ENCODE results near the gene PIP4K2B. TPM values are rescaled to one million over a fixed set of nuclear protein-coding genes. Genes with fewer than 3 reads are reported as not detected.
"Not testable (repeated sequence)": the region's sequence is repeated elsewhere in the genome, so short reads cannot be mapped to it uniquely, and the experiment has no call there.

The PIP4K2B gene
- total and polyA plus RNA-seq, 2 experiments from 2014 or later, result 17.4 to 116 TPM

DNA sequence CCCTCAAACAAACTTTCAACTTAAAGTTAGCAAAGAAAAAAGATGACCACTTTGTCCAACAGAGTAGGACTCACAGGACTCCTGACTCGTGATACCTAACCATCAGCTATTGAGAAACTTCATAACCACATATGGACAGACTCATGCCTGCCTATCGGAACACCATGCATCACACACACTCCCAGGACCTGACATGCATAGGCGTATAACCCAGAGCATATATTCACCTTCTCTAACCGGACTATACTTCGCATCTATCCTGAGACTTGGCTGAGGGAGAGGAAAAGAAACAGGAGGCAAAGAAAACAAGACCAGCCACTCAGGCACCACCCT, 2.2 kb downstream of the PIP4K2B start:
- no peak overlapping the region for H3K27ac ChIP-seq
- H3K36me3 ChIP-seq, result peaks cover 10% of the 10 kb centered on the region
- peak in 1 of 2 donors; percentile 17 for DNase-seq (ENCODE audit: low read depth in 1 of 2, low spot score in 1 of 2)
- no peak overlapping the region for H3K4me3 ChIP-seq
- no peaks in the 10 kb centered on the region for H3K27me3 ChIP-seq
- TF ChIP-seq, protein P1, sequence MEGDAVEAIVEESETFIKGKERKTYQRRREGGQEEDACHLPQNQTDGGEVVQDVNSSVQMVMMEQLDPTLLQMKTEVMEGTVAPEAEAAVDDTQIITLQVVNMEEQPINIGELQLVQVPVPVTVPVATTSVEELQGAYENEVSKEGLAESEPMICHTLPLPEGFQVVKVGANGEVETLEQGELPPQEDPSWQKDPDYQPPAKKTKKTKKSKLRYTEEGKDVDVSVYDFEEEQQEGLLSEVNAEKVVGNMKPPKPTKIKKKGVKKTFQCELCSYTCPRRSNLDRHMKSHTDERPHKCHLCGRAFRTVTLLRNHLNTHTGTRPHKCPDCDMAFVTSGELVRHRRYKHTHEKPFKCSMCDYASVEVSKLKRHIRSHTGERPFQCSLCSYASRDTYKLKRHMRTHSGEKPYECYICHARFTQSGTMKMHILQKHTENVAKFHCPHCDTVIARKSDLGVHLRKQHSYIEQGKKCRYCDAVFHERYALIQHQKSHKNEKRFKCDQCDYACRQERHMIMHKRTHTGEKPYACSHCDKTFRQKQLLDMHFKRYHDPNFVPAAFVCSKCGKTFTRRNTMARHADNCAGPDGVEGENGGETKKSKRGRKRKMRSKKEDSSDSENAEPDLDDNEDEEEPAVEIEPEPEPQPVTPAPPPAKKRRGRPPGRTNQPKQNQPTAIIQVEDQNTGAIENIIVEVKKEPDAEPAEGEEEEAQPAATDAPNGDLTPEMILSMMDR (IDR thresholded peaks at IDR 0.05; ENCODE audit: low read depth, low read length), result no peak
- H3K4me1 ChIP-seq (ENCODE audit: low read depth), result peaks cover 20% of the 10 kb centered on the region
- H3K9me3 ChIP-seq (ENCODE audit: low read depth), result no peaks in the 10 kb centered on the region

DNA sequence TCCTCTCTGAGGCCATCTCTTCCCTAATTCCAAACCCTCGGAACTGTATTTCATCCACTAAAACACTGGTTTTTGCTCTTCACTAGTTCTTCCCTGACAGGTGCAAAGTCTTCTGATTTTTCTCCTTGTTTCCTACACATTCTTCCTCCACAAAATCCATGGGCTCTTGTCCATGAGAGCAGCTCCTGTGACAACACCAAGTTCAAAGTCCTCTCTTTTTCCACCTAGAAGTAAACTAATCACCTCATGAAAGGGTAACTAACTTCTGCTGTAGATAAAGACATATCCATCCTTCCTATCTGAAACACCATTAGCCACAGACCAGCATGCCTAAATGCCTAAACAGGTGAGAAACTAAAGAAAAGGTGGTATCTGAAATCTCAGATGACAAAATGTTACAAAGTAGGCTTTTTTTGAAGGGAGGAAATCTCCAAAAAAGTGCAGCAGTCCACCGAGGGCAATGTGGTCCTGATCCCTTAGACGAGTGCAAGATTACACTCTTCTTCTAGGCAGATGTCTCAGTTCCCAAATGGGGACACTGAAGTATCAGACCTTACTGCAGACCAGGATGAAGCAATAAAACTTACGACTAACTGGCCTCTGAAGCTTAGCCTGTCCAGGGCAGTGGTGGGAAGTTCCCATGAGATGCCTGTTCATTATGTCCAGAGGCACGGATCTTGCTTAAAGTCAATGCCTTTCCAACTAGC, 2.8 kb downstream of the PIP4K2B start:
- TF ChIP-seq, protein P1 (IDR thresholded peaks at IDR 0.05; ENCODE audit: low read depth, low read length), result no peak
- Histone ChIP-seq H3K4me1 (ENCODE audit: low read depth) (peaks cover 20% of the 10 kb centered on the region), H3K27me3 (no peaks in the 10 kb centered on the region), H3K9me3 (ENCODE audit: low read depth) (no peaks in the 10 kb centered on the region), H3K4me3 (no peak overlapping the region), H3K36me3 (peaks cover 6% of the 10 kb centered on the region), H3K27ac (no peak overlapping the region)
- no peak for DNase-seq (ENCODE audit: low read depth in 1 of 2, low spot score in 1 of 2)

DNA sequence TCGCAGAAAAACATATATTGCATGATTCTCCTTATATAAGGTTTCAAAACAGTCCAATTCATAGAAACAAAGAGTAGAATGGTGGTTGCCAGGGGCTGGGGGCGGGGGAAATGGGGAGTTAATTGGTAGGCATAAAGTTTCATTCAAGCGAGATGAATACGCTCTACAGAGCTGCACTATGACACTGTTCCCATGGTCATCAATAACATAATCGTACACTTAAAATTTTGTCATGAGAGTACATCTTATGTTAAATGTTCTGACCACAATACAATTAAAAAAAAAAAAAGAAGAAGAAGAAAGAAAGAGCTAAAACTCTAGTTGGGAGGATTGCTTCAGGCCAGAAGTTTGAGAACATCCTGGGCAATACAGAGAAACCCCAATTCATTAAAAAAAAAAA, 5.1 kb downstream of the PIP4K2B start:
- no peak for DNase-seq (ENCODE audit: low read depth in 1 of 2, low spot score in 1 of 2)
- Histone ChIP-seq H3K9me3 (ENCODE audit: low read depth) (no peaks in the 10 kb centered on the region), H3K4me1 (ENCODE audit: low read depth) (peaks cover 25% of the 10 kb centered on the region), H3K27me3 (no peaks in the 10 kb centered on the region), H3K4me3 (no peak overlapping the region), H3K36me3 (no peaks in the 10 kb centered on the region), H3K27ac (no peak overlapping the region)
- TF ChIP-seq, protein P1 (IDR thresholded peaks at IDR 0.05; ENCODE audit: low read depth, low read length), result no peak

DNA sequence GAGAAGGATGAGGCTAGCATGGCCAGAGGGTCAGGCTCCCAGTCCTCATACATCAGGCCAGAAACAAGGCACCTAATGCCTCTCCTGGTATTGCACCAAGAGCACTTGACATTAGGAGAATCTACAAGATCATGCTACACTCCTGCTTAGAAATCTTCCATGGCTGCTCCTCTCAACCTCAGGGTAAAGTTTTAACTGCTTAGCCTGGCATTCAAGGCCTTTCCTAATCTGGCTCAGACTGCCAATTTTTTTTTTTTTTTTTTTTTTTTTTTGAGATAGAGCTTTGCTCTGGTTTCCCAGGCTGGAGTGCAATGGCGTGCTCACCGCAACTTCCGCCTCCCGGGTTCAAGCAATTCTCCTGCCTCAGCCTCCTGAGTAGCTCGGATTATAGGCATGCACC, 8.2 kb downstream of the PIP4K2B start:
- TF ChIP-seq, protein P1 (IDR thresholded peaks at IDR 0.05; ENCODE audit: low read depth, low read length), result no peak
- H3K4me3 ChIP-seq, result no peak overlapping the region
- DNase-seq (ENCODE audit: low read depth in 1 of 2, low spot score in 1 of 2), result no peak
- no peaks in the 10 kb centered on the region for H3K27me3 ChIP-seq
- H3K9me3 ChIP-seq (ENCODE audit: low read depth), result no peaks in the 10 kb centered on the region
- H3K27ac ChIP-seq, result peak overlapping the region; percentile 71
- peaks cover 4% of the 10 kb centered on the region for H3K36me3 ChIP-seq
- H3K4me1 ChIP-seq (ENCODE audit: low read depth), result peaks cover 16% of the 10 kb centered on the region

DNA sequence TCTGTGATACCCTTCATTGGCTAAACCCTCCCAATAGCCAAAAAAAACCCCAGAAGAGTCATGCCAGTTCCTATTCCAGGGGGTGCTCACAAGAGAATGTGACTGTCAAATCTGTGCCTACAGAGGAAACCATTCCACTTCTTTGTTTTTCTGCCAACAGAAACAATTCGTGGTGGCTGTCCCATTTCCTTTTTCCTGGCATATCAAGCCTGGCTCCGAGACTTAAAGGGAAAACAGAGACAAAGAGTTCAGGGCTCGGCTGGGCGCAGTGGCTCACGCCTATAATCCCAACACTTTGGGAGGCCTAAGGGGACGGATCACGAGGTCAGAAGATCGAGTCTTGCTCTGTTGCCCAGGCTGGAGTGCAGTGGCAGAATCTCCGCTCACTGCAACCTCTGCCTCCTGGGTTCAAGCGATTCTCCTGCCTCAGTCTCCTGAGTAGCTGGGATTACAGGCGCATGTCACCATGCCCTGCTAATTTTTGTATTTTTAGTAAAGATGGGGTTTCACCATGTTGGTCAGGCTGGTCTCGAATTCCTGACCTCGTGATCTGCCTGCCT, 9.1 kb downstream of the PIP4K2B start:
- not testable (repeated sequence) for H3K27me3 ChIP-seq; H3K9me3 ChIP-seq (ENCODE audit: low read depth); DNase-seq (ENCODE audit: low read depth in 1 of 2, low spot score in 1 of 2); H3K36me3 ChIP-seq; H3K4me3 ChIP-seq
- peak overlapping the region; percentile 71 for H3K27ac ChIP-seq
- peaks cover 16% of the 10 kb centered on the region for H3K4me1 ChIP-seq (ENCODE audit: low read depth)

DNA sequence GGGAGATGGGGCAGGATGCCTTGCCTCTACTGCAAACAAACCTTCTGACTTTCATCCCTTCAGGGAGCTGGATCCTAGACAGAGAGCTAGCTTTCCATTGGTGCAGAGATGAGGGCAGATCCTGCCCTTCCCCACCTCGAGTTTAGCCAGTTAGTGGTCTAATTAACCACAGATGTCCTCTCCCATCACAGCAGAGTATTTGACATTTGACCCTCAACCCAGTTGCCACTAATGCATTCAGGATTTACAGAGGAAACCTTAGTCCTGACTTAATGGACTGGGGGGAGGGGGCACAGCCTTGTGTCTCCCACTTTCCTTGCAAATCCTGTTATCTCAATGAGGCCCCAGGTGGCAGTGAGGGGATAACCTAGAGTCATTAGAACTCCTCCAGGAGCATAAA, 10.2 kb downstream of the PIP4K2B start:
- H3K4me3 ChIP-seq, result no peak overlapping the region
- TF ChIP-seq, protein P1 (IDR thresholded peaks at IDR 0.05; ENCODE audit: low read depth, low read length), result no peak
- no peak for DNase-seq (ENCODE audit: low read depth in 1 of 2, low spot score in 1 of 2)
- H3K27me3 ChIP-seq, result no peaks in the 10 kb centered on the region
- H3K9me3 ChIP-seq (ENCODE audit: low read depth), result no peaks in the 10 kb centered on the region
- peaks cover 16% of the 10 kb centered on the region for H3K4me1 ChIP-seq (ENCODE audit: low read depth)
- H3K36me3 ChIP-seq, result peaks cover 13% of the 10 kb centered on the region
- H3K27ac ChIP-seq, result peak overlapping the region; percentile 71

DNA sequence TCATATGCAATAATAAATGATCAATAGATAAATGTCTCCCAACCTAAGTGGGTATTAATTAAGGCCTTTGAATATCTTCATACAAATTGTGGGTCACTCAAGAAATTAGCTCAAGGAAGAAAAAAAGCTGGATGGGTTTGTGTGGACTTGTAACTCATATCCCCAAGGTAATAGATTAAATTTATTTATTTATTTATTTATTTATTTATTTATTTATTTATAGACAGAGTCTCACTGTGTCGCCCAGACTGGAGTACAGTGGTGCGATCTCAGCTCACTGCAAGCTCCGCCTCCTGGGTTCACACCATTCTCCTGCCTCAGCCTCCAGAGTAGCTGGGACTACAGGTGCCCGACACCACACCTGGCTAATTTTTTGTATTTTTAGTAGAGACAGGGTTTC, 11.4 kb downstream of the PIP4K2B start:
- H3K36me3 ChIP-seq, result peaks cover 17% of the 10 kb centered on the region

More for the DNA sequence above, 11.4 kb downstream of the PIP4K2B start:
- H3K4me1 ChIP-seq (ENCODE audit: low read depth), result peaks cover 16% of the 10 kb centered on the region
- not testable (repeated sequence) for H3K4me3 ChIP-seq; H3K27ac ChIP-seq; H3K27me3 ChIP-seq; H3K9me3 ChIP-seq (ENCODE audit: low read depth); DNase-seq (ENCODE audit: low read depth in 1 of 2, low spot score in 1 of 2)
